Left kidney (tissue), 2 donors: ENCODE data around the gene TRIP12. TPM values are rescaled to one million over a fixed set of nuclear protein-coding genes. Genes with fewer than 3 reads are reported as not detected.

Experiments
- DNase-seq: peaks from one replicate; pipeline ENCODE4 v3.0.0-alpha.2; 2013
- polyA plus RNA-seq: library from polyadenylated mRNA; unstranded; fragments of 120-200 nt; gene quantifications from one replicate; pipeline ENCODE4 v1.2.1, GENCODE V29; 2013; ENCODE audit not compliant: insufficient read length

TRIP12 gene
- polyA plus RNA-seq, 1 donor: 220 TPM

- no peak for DNase-seq
Observed at GRCh38 chr2:229719926-229720647, 201.7 kb downstream of the TRIP12 start.

- DNase-seq: no peak
Observed at GRCh38 chr2:229718057-229718456, 203.8 kb downstream of the TRIP12 start.

DNA sequence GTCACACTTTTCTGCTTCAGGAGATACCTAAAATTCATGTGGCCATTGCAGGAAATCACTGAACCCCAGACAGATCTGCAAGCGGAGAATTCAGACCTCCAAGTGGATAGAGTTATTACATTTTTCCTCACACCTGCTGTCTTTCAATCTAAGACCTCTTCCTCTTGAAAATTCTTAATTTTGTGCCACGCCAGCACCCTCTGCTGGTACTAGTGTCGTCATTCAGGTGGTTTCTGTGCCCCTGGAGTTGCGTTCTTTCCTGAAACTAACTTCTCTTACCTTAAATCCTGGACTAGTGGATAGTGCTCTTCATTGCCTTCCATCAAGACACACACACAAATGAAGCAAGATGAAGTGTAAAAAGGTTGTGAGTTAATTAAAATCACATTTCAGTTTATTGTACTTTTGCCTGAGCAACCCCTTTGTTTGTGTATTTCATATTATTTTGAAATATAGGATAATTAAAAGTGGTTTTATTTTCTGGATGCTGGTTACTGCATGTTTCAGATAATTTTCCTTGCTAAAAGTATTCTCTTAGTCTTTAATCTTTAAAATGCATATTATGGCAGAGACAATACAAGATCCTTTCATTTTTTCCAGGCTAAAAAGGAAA lies 205.8 kb downstream of the TRIP12 start:
- no peak for DNase-seq

DNA sequence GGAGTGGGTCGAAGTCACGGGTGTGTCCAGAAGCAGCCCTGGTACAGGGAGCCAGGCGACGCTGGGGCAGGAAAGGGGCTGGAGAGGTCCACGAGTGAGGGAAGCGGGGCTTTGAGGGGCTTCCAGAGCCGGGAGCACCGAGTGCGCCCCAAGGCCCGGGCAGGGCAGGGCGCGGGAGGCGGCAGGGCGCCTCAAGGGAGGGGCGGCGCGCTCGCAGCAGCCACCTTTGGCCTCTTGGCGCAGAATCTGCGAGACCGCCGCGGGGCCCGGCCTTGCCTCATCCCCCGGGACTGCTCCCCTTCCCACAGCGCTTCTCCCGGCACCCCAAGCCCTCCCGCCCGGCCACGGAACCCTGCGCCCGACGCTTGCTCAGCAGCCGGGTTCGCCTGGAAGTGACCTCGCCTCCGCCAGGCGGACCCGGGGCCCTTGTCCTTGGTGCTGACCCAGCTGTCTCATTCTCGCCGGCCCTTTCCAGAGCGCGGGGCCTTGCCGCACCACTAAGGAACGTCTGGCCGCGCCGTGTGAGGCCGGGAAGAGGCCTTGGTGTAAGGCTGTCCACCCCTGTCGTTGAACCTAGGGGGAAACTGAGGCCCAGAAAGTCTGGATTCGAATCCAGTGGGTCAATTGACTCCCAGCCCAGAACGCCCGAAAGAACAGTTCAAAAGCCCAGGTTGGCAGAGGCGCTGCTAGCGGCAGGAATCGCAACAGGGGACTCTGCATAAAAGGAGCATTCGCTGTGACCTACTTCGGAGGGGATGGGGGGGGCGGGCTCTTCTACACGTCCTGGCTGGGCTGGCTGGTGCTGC lies 206.9 kb downstream of the TRIP12 start:
- DNase-seq: no peak

DNA sequence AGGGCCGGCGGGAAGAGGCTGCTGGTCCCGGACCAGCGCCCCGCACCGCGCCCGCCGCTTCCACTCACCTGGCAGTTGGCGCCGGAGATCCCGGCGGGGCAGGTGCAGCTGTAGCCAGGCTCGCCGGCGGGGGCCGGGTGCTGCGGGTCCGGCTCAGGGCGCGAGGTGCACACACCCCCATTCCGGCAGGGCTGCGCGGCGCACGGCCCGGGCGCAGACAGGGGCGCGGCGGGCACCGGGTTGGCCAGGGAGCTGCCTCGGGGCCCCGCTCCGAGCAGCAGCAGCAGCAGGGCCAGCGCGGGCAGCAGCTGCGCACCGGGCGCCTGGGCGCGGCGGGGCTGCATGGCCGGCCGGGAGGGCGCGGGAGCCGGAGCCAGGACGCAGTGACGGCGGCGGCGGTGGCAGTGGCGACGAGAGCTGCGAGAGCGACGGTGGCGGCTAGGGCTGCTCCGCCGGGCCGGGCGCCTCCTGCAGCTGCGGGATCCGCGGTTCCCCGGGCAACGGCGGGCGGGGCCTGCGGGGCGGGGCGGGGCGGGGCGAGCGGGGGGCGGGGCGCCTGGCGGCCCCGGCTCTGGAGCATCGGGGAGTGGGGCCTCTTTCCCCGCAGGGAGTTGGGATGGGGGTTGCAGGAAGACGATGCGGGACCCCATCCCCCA lies 207.6 kb downstream of the TRIP12 start, which contains the start of gene DNER:
Gene DNER (minus strand): TSS at position 476 of the 656 bp plus-strand sequence. CDS start 132 bp downstream, at position 344.
- no peak for DNase-seq

Other genes starting within 250 kb of the TRIP12 start
- 67.2 TPM for gene DNER, start 207.5 kb downstream of the TRIP12 start, polyA plus RNA-seq
- gene FBXO36, start 494 bp upstream of the TRIP12 start, polyA plus RNA-seq: 7.6 TPM
- gene SLC16A14, start 146.9 kb upstream of the TRIP12 start, polyA plus RNA-seq: 7.9 TPM